Transverse colon (tissue), 4 donors: Measurements from ENCODE around the gene PNKP.
A peak's percentile ranks its signal among the peaks of the same experiment; 100 is the strongest.

Source experiments
- CTCF ChIP-seq, 5 experiments: fragments of 200-600 bp in 3 of 5; fragments of 450-650 bp in 2 of 5; sonication (generic) in 3 of 5; IDR thresholded peaks; 1 replicate in 2 of 5; 2 replicates in 3 of 5; pipeline ENCODE4 v1.5.1; 2016 to 2017; ENCODE audit warnings: antibody characterized with exemption in 5 of 5, inconsistent platforms in 3 of 5, mild to moderate bottlenecking in 2 of 5, moderate library complexity in 1 of 5
- POLR2AphosphoS5 ChIP-seq, 3 donors: sonication (generic); formaldehyde crosslinking; IDR thresholded peaks; one replicate each; pipeline ENCODE4 v1.6.1; 2016; ENCODE audit warnings: antibody characterized with exemption in 3 of 3

GRCh38 chr19:49877020-49877878 is 9.9 kb upstream of the PNKP start, which contains the start of the genes AKT1S1 and TBC1D17:
- TF ChIP-seq CTCF (IDR thresholded peaks at IDR 0.05) (no peak), POLR2AphosphoS5 (IDR thresholded peaks at IDR 0.05) (peak in 2 of 3 donors; percentile 84 to 90)
